ENCODE results near the gene NADK.
"Not testable (repeated sequence)": the region's sequence is repeated elsewhere in the genome, so short reads cannot be mapped to it uniquely, and the experiment has no call there.

Gene NADK

DNA sequence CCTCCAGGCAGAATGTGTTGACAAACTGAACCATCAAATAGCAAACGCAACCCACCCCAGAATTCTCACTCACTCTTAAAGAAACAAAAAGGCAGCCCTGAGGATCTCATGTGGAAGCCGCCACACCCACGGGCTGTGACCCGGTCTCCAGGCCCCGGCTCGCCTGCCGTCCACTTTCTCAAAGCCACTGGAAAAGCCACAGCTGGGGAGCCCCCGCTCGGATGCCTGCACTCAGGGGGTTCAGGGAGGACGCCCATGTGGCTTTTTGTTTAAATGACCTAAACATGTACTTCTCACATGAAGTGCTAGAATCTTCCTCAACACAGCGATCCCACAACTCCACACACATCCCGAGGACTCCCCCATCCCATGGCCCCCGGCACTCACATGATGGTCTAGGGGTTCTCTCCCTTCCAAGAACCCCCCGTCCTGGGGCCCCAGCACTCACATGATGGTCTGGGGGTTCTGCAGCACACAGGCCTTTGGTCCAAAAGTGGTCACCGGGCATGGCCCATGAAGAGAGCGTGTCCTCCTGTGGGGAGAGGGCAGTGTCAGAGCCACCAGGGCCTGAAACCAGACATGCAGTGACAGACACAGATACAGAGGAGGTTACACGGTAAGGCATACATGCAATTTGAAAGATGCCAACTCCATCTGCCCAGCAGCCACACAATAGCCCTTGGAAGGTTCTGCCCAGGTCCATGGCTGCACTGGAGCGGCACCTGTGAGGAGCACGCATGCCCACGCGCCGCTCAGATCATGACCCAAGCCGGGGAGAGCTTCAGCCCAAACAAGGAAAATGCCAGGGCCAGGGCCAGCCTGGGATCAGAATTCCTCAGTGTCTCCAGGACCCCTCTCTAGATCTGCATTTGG, 16.5 kb downstream of the NADK start:
- no peak for DNase-seq

DNA sequence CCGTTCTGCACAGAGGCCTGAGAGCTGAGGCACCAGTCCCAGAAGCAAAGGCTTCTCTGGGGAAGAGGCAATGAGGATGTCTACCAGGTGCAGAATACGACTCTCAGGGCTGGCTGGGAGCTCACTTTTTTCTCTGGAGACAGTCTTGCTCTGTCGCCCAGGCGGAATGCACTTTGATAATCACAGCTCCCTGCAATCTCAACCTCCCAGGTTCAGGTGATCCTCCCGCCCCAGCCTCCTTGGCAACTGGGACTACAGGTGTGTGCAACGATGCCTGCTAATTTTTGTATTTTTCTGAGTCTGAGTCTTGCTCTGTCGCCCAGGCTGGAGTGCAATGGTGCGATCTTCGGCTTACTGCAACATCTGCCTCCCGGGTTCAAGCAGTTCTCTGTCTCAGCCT, 17.6 kb downstream of the NADK start:
- DNase-seq = no peak

DNA sequence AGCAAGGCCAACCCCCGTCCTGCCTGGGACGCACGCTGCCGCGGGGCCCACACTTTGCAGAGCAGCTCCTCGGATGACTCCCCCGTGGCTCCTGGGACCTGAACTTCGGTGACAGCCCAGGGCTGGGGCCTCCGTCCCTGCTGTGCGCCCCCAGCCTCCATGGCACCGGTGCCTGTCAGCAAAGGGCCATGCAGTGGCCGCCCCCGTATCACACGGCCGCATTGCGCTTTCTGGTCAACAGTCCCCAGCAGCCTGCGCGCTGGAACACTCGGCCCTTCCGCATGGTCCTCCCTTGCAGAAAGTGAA, 18.0 kb downstream of the NADK start:
- no peak for DNase-seq

DNA sequence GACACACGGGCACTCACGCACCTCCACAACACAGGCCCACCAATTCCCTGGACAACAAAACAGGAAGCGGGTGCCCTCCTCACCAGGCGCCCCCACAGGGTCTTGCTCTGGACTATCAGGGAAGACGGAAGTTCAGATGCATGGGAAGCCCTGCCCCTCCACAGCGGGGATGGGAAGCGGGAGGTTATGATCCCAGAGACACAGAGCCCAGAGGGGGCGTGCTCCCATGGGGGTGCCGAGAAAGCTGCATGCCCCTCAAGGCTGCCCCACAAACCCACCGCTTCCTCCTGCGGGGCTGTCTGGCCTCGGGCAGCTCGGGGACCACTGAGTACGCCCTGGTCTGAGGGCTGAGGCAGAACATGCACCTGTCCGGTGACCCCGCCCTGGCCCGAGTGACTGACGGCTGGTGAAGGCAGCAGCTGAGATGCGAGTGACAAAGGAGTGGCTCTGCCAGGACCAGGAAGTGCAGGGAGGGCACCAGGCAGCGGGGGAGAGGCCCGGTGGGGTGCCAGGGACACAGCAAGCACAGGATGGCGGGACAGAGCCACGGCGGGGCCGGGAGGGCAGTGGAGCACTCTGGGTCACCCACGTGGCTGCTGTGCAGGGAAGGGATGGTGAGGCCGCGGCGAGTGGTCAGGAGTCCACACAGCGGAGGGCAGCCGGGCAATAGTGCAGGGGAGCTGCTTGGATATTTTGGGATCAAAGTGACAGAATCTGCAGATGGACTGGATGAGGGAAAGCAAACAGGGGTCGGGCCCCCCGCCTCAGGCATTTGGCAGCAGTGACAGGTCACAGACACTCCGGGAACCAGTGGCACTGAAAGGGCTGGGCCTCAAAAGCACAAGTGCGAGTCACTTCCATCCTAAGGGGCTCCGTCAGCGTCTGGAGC, 18.6 kb downstream of the NADK start:
- DNase-seq = no peak

DNA sequence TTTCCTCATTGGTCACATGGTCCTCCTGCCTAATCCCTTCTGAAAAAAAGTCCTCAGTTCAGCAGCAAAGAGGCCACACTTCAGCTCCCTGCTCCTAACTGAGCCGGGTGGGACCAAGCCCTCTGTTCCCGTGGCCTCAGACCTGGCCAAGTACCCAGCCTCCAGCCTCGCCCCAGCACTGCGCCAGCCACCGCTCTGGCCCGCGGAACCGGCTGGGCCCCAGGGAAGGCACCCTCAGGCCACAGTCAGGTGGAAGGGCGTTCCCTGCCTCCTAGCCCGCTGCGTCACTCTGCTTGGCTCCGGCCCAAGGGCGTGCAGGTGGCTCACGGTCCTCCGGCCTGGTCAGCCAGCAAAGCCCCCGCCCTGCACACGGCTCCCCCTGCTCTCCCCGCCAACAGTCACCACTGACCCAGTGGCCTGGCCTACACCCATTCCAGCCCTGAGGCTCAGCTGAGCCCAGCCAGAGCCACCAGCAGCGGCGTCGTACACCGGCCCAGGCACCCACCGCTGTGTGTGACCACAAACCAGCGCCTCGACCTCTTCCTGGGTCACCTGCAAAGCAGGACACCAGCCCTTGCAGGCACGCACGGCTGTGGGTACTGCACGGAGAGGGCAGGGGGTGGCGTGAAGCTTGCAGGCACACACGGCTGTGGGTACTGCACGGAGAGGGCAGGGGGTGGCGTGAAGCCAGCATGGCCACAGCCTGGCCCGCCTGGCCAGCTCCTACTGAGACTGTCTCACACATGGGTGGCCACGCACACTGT, 19.4 kb downstream of the NADK start:
- no peak for DNase-seq

DNA sequence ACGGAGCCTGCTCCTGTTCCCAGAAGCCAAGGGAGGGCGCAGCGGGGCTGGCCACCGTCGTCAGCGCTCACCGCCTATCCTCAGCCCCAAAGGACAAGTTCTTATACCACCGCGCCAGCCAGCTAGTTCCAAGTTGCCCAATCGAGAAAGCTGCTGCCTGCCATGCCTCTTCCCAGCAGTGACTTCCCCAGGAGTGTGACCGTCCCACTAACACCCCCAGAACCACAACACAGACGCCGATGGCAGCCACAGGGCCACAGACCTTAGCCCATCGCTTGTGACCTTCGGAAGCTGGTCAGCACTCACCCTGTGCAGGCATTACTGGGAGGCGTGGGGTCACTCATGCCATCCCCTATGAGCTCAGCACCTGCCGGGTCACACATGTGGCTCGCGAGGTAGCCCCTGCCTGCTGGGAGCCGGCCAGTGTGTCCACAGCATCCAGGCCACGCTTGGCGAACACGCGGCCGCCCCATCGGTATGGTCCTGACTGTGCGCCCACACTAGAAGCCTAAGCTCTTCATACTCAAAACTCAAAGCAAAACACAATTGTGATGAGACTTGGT, 20.1 kb downstream of the NADK start:
- DNase-seq = no peak

DNA sequence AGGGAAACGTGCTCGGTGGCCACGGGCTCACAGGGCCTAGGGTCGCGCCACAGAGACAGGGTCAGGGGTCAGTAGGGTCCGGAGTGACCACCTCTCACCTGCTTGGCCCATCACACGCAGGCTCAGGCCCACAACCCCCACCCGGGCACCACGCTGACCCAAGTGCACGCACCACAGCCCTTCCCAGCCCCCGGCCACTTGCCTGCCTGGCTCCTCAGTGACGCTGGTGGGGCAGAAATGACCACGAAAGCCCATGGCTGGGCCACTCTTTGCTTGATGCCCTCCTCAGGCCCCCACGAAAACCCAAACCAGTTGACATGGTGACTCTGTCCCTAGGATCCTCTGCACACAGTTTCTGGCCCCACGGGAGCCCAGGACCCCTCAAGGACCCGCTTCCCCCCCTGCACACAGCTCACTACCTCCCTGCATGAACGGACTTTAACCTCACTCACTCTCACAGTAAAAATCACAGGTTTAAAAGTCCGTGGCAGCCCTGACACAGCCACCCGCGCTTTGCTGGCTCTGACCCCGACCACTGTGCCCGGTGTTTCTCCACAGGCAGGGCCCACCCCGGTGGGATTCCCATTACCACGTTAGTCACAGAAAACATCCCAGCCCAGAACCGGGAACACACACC, 20.7 kb downstream of the NADK start:
- no peak for DNase-seq

DNA sequence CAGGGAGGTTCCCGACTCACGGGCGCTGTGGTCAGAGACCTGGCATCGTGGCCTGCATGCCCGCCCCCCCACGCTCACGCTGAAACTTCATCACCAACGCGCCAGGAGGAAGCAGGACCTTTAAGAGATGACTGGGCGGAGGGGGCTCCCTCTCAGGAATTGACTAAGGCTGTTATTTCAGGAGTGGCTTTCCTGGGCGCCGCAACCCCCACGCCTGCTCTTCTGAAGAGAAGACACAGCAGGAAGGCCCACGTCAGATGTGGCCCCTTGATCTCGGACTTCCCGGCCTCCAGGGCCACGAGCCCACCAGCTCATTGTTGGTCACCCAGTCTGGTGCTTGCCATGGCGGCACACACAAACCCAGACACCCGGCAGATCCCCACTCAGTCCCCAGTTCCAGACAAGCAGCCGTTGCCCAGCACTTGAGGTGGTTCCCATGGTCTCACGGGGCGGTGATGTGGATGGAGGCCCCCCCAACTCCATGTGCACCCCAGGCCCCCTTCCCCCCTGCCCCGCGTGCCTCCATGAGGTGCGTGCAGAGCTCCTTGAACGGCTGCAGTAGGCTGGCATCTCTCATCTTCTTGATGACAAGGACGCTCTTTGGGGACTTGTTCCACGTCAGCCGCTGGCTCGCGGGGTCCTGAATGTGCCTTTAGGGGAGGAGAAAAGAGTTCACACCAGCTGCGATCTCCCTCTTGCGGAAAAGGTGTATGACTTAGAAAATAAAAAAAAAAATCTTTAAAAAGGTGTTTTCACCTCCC, 21.4 kb downstream of the NADK start:
- DNase-seq = no peak

DNA sequence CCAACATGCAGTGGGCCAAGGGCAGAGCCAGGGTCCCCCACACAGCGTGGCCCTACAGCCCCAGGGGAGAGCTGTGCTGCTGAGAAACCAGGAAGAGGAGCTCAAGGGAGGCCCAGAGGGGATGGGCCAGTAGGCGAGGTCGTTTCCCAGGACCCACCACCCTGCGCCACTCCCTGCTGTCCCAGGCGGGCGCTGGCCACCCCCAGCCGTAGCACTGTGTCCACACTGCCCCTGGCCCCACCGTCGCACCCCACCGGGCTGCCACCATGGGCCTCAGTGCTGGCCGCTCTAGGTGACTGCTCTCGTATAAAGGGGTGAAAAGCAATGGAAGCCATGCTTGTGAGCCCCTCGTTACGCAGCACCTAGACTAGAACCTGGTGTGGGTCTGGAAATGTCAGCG, 22.4 kb downstream of the NADK start:
- no peak for DNase-seq

DNA sequence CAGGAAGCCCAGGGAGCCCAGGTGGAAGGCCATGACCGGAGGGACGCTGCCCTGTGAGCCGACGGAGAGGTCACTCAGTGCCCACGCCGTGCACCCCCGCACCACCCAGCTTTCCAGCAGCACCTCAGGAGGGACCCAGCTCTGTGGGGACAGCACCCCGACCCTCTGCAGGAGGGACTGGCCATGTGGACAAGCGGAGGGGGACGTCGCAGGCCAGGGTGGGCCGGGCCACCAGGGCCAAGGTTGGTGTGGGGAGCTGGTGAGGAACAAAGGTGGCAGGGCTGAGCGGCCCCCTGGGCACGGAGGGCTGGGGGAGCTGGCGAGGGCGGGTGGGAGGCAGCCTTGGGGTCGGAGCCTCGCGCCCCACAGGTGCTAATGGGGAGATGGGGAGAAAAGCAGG, 22.8 kb downstream of the NADK start:
- no peak for DNase-seq

DNA sequence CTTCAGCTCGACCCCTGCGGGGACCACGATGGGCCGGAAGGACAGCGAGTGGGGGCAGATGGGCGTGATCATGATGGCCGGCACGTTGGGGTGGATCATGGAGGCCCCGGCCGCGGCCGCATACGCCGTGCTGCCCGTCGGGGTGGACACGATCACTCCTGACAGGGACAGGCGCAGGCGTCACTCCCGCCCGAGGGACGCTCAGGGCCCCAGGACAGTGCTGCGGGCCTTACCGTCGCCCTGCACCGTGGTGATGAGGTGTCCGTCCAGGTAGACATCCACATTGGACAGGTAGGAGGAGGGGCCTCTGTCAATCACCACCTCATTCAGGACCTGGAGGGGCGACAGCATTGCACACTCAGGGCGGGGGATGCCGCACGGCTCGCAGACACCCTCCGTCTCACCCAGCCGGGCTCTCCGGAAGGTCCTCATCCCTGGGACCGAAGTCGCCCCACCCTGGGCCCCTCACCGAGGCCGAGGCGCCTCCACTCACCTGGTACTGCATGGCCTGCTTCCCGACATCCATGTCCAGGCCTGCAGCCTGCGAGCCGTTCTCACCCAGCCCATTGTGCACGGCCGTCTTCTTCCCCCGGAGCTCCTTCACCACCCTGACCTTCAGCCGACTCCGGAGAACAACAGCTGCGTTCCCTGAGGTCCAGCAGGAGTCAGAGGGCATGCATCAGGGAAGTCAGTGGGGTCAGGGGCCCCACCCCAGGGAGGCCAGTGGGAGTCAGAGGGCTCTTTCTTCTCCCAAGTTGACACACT, 24.0 kb downstream of the NADK start:
- no peak for DNase-seq

DNA sequence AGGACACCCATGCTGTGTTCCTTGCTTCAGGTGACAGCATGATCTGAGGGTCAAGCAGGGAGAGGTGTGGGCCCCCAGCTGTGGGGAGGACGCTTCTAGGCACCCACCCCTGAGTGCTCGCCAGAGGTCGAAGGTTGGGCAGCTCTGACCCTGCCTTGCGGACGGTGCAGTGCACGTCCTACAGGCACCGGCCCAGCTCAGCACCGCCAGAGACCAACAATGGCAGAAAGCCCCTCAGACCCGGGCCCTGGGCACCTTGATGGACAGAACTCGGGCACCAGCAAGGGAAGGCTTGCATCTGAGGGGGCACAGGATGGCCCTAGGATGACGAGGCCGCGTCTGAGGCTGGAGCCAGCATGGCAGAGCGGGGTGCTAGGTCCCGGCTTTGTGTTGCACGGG, 24.7 kb downstream of the NADK start:
- DNase-seq = no peak

DNA sequence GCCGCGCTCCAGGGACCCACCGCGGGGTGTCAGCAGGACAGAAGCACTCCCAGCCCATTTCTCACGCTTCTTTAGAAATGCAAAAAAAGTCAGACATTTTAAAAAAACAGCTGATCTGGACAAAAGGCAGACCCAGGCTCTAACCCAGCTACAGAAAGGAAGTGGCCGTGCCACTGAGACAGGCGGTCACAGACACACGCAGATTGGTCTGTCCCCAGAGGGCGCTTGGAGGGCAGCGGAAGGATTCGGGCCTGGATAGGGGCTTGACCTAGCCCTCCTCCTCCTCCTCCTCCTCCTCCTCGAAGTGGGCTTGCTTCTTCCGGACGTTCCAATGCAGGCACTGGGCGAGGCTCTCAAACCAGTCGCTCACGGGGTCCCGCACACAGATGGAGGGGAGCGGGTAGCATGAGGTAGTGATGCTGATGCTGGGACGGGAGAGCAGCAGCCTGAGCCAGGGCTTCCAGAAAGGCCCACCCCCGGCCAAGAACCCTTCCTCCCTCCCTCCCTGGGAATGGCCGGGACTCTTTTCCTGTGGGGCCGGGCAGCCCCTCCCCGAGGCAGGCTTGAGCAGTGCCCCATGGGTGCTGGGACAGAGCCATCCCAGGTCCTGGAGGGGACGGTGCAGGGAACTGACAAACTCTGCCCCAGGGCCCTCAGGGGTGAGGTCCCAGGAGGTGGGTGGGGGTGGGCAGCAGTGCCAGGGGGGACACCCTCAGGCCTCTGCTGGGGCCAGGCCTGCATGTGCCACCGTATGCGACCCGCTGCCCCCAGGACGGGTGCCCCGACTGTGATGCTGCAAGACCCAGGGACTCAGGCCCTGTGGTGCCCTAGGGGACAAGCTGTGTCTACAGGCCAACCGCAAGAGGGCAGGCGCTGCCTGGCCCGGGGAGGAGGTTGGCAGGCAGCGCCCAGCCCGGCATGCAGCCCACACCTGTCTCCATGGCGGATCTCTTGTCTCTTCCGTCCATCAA, 25.3 kb downstream of the NADK start:
- DNase-seq = no peak

DNA sequence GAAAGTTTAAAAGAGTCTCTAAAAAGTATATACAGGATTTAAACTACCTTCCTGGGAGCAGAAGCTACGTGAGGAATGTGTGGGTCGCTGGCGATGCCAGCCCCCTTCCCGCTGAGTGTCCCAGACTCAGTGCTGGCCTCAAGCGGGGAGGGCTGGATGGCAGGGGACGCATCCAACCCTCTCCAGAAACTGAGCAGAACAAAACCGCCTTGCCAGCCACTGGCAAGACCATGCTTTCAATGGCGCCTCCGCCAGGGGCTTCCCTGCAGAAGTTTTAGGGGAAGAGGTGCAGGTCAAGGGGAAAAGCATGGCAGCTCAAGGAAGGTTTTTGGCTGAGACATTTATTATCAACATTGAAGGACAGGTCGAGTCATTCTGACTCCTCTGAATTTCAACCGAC, 26.1 kb downstream of the NADK start:
- no peak for DNase-seq

DNA sequence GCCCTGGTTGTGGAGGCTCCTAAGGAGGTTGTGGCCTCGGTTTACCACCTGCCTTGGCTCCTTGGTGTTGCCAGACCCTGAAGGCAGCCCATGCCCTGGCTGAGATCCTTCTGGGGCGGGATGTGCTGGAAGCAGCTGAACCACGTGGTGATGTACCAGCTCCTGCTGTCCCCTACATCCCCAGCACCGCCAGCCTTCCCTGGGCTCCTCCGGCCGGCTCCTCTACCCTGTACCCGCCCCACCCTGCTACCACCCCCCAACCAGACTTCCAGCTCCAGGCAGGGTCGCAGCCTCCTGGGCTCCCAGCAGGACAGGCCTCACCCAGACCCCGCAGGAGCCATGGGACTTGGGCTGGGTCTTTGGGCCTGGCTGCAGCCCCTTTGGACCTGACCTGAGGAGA, 28.3 kb downstream of the NADK start:
- DNase-seq = not testable (repeated sequence)

DNA sequence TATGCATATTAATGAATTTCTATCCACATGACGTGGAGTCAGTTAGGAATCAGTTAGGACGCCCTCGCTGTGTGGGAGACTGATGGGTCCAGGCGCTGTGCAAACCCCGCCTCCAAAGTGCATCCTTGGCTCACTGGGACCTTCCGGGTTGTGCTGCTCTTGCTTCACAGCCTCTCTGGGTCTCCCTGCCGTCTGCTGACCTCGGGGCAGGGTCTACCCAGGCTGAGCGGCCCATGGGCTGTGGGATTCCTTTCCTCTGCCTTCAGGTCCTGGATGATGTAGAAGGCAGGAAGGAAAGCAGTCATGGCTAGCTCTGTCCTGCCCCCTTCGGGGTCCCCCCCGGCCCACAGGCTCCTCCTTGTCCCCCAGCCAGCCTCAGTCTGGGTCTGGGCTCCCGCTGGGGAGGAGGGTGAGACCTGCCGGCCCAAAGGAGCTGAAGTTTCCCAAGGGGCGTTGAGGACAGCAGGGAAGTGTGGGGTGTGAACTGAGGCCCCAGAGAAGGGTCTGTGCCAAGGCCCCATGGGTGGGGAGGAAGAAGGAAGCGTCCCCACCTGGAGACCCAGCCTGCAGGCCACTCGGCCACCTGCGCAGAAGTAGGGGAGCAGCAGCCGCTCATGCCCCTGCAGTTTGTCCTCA, 29.5 kb downstream of the NADK start:
- DNase-seq = no peak

DNA sequence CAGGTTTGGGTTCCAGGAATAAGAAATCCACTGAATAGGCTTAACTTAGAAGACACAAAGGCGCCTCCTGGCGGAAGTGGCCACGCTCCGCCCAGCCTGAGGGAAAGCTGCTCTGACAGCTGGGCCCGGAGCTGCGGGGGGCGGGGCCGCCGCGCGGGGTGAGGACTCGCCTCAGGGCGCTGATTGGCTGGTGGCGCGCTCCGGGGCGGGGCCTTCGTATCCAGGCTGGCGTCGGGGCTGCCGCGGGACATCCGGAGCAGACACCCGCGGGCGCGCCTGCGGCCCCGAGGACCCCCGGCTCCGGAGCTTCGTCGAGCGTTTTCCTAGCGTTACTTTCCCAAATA, 31.7 kb downstream of the NADK start:
- DNase-seq = not testable (repeated sequence)

DNA sequence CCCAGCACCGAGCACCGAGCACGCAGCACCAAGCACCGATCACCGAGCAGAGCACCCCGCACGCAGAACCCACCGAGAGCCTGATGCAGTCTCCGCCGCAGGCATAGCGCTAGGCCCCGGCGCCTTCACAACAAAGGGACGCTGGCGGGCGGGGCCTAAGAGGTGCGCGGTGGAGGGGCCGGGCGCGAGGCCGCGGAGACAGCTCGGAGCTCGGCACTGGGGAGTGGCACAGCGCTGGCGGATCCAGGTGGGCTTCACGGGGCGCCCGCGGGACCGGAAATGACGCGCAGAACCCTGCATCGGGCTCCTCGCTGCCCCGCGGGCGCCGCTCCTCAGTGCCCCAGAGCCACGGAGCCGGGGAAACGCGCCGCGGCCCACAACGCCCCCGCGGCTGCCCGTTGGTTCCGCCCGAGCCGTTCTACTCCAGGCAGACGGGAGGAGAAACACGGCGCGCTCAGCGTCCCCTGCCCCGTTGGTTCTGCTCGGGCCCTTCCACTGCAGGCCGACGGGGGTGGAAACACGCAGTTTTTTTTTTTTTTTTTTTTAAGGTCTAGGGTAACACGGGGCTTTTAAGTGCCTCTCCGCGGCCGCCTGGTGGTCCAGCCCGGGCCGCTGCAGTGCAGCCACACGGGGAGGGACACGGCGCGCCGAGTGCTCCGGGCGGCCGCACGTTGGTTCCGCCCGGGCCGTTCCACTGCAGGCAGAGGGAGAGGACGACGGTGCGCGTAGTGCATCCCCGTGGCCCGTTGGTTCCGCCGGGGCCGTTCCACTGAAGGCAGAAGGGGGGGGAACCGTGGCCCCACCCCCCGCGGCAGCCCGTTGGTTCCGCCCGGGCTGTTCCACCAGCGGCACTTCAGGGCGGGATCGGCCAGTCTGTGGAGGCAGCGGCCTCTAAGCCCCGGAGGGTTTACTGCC, 32.4 kb downstream of the NADK start:
- DNase-seq = peak; percentile 70

Measured in fibroblast of upper back skin (primary cell).